ENCODE results near the gene KLHDC4. TPM values are rescaled to one million over a fixed set of nuclear protein-coding genes. Genes with fewer than 3 reads are reported as not detected.

KLHDC4 gene
- total RNA-seq, 4 donors from 2014 or later: 17.0 to 51.6 (median 23.2) TPM

- no peak for TF ChIP-seq CTCF (IDR thresholded peaks at IDR 0.05; ENCODE audit: low read depth)
Observed at GRCh38 chr16:87703071-87703470, 62.7 kb downstream of the KLHDC4 start.

- TF ChIP-seq CTCF (IDR thresholded peaks at IDR 0.05; ENCODE audit: low read depth): no peak
Observed at GRCh38 chr16:87702325-87702811, 63.4 kb downstream of the KLHDC4 start.

GRCh38 chr16:87701505-87701921 lies 64.3 kb downstream of the KLHDC4 start:
- no peak for TF ChIP-seq CTCF (IDR thresholded peaks at IDR 0.05; ENCODE audit: low read depth)

- no peak for TF ChIP-seq CTCF (IDR thresholded peaks at IDR 0.05; ENCODE audit: low read depth)
Observed at GRCh38 chr16:87701078-87701460, 64.7 kb downstream of the KLHDC4 start.

- TF ChIP-seq CTCF (IDR thresholded peaks at IDR 0.05; ENCODE audit: low read depth): no peak
Observed at GRCh38 chr16:87700406-87701077, 65.2 kb downstream of the KLHDC4 start.

GRCh38 chr16:87698676-87699199 lies 67.0 kb downstream of the KLHDC4 start:
- TF ChIP-seq CTCF (IDR thresholded peaks at IDR 0.05; ENCODE audit: low read depth): no peak

- TF ChIP-seq CTCF (IDR thresholded peaks at IDR 0.05; ENCODE audit: low read depth): no peak
Observed at GRCh38 chr16:87698241-87698640, 67.5 kb downstream of the KLHDC4 start.

Data from subcutaneous adipose tissue (tissue), 4 donors.